Suppressor macrophage treated with lipopolysaccharide for 4 hours (primary cell): ENCODE measurements around the gene PCDHB8.
"Not testable (repeated sequence)": the region's sequence is repeated elsewhere in the genome, so short reads cannot be mapped to it uniquely, and the experiment has no call there.

Experiments
- DNase-seq: peaks from one replicate; pipeline ENCODE4 v3.0.0-alpha.2; 2020

Gene PCDHB8

GRCh38 chr5:141184117-141184855, 6.7 kb downstream of the PCDHB8 start:
- DNase-seq = not testable (repeated sequence)

DNA sequence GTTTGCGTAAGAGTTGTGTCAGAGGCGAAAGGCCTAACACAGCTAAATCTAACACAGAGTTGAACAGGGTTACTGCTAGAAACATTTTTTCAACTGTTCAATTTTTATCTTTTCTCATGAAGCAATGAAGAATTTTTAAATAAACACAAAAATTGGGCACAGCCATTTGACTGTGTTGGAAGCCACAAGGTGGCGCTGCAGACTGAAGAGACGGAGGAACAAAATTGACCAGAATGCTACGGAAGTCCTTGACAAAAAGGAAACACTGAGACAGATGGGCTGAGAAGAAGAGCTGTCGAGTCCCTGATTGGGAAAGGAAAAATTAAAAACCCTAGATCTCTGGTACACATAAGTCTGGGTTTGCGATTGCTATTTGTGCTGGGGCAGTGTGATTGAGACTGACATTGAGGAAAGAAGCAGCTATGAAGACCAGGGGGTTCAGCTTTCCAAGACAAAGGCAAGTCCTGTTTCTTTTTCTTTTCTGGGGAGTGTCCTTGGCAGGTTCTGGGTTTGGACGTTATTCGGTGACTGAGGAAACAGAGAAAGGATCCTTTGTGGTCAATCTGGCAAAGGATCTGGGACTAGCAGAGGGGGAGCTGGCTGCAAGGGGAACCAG, 9.4 kb downstream of the PCDHB8 start, which contains the start of gene PCDHB9:
TSS of gene PCDHB9 (plus strand) at position 265 of the 616 bp plus-strand sequence. CDS start at position 423, 158 bp downstream.
- DNase-seq = no peak

DNA sequence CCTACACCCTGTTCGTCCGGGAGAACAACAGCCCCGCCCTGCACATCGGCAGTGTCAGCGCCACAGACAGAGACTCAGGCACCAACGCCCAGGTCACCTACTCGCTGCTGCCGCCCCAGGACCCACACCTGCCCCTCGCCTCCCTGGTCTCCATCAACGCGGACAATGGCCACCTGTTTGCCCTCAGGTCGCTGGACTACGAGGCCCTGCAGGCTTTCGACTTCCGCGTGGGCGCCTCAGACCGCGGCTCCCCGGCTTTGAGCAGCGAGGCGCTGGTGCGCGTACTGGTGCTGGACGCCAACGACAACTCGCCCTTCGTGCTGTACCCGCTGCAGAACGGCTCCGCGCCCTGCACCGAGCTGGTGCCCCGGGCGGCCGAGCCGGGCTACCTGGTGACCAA, 11.1 kb downstream of the PCDHB8 start:
- not testable (repeated sequence) for DNase-seq

- DNase-seq = not testable (repeated sequence)
These were observed 11.5 kb downstream of the PCDHB8 start for GRCh38 chr5:141189131-141189530.

DNA sequence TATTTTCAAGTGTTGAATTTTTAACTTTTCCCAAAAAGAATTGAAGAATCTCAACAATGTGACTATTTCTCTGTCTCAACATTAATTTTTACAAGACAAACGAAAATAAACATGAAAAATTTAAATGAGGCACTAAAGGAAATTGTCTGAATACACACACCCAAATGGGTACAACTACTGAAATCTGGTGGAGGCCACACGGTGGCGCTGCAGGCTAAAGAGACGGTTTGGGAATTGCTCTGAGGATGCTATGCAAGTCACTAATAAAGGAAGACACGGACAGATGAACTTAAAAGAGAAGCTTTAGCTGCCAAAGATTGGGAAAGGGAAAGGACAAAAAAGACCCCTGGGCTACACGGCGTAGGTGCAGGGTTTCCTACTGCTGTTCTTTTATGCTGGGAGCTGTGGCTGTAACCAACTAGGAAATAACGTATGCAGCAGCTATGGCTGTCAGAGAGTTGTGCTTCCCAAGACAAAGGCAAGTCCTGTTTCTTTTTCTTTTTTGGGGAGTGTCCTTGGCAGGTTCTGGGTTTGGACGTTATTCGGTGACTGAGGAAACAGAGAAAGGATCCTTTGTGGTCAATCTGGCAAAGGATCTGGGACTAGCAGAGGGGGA, 14.6 kb downstream of the PCDHB8 start, which contains the start of gene PCDHB10:
TSS of gene PCDHB10 (plus strand) at position 244 of the 616 bp plus-strand sequence. CDS start at position 444, 200 bp downstream.
- peak; percentile 18 for DNase-seq

DNA sequence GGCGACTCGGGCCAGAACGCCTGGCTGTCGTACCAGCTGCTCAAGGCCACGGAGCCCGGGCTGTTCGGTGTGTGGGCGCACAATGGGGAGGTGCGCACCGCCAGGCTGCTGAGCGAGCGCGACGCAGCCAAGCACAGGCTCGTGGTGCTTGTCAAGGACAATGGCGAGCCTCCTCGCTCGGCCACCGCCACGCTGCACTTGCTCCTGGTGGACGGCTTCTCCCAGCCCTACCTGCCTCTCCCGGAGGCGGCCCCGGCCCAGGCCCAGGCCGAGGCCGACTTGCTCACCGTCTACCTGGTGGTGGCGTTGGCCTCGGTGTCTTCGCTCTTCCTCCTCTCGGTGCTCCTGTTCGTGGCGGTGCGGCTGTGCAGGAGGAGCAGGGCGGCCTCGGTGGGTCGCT, 16.7 kb downstream of the PCDHB8 start:
- DNase-seq = not testable (repeated sequence)

GRCh38 chr5:141196363-141196762, 18.8 kb downstream of the PCDHB8 start:
- no peak for DNase-seq

DNA sequence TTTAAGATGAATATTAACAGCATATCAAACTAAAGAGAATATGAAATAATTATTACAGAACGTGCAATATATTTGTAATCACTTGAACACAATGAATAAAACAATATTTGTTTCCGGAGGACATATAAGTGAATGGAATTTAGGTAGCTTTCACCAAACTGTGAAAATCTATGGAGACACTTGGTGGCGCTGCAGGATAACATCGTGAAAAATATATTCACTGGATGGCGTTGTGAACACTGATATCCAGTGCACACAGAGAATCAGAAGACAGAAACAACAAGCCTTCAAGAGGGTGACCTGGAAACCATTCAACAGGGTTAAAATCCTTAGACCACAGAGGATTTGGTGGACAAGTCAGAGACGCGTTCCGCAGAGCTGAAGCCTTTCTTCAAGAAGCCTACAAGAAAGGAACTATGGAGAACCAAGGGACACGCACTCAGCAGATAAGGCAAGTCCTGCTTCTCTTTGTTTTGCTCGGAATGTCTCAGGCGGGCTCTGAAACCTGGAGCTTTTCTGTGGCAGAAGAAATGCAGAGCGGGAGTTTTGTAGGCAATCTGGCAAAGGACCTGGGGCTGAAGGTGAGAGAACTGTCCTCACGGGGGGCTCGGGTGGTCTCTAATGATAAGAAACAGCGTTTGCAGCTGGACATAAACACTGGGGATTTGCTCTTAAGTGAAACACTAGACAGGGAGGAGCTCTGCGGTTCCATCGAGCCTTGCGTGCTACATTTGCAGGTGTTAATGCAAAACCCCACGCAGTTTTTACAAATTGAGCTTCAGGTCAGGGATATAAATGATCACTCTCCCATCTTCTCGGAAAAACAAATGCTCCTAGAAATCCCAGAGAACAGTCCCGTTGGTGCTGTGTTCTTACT, 22.0 kb downstream of the PCDHB8 start, which contains the start of gene PCDHB11:
TSS of gene PCDHB11 (plus strand) at position 269 of the 877 bp plus-strand sequence. CDS start at position 417, 148 bp downstream.
- DNase-seq = no peak

GRCh38 chr5:141201126-141201525, 23.5 kb downstream of the PCDHB8 start:
- not testable (repeated sequence) for DNase-seq

GRCh38 chr5:141201646-141202045, 24.1 kb downstream of the PCDHB8 start:
- not testable (repeated sequence) for DNase-seq

- no peak for DNase-seq
These were observed 30.9 kb downstream of the PCDHB8 start, which contains the start of gene PCDHB12 for GRCh38 chr5:141208478-141208877. Gene PCDHB12, plus strand, starts transcription at chr5:141208719. Its CDS starts 189 bp downstream, at chr5:141208908.

GRCh38 chr5:141210281-141210680, 32.7 kb downstream of the PCDHB8 start:
- DNase-seq = not testable (repeated sequence)

DNA sequence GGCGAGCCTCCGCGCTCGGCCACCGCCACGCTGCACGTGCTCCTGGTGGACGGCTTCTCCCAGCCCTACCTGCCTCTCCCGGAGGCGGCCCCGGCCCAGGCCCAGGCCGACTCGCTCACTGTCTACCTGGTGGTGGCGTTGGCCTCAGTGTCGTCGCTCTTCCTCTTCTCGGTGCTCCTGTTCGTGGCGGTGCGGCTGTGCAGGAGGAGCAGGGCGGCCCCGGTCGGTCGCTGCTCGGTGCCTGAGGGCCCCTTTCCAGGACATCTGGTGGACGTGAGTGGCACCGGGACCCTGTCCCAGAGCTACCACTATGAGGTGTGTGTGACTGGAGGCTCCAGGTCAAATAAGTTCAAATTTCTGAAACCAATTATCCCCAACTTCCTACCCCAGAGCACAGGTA, 33.3 kb downstream of the PCDHB8 start:
- DNase-seq = not testable (repeated sequence)

- DNase-seq = peak; percentile 3
These were observed 36.2 kb downstream of the PCDHB8 start, which contains the start of gene PCDHB13 for GRCh38 chr5:141213656-141214339. Gene PCDHB13, plus strand, starts transcription at chr5:141213919. Its CDS starts 205 bp downstream, at chr5:141214124.

DNA sequence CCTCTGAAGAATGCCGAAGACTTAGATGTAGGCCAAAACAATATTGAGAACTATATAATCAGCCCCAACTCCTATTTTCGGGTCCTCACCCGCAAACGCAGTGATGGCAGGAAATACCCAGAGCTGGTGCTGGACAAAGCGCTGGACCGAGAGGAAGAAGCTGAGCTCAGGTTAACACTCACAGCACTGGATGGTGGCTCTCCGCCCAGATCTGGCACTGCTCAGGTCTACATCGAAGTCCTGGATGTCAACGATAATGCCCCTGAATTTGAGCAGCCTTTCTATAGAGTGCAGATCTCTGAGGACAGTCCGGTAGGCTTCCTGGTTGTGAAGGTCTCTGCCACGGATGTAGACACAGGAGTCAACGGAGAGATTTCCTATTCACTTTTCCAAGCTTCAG, 37.0 kb downstream of the PCDHB8 start:
- DNase-seq = not testable (repeated sequence)

DNA sequence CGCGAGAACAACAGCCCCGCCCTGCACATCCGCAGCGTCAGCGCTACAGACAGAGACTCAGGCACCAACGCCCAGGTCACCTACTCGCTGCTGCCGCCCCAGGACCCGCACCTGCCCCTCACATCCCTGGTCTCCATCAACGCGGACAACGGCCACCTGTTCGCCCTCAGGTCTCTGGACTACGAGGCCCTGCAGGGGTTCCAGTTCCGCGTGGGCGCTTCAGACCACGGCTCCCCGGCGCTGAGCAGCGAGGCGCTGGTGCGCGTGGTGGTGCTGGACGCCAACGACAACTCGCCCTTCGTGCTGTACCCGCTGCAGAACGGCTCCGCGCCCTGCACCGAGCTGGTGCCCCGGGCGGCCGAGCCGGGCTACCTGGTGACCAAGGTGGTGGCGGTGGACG, 37.9 kb downstream of the PCDHB8 start:
- DNase-seq = not testable (repeated sequence)

- not testable (repeated sequence) for DNase-seq
These were observed 38.4 kb downstream of the PCDHB8 start for GRCh38 chr5:141216035-141216434.

DNA sequence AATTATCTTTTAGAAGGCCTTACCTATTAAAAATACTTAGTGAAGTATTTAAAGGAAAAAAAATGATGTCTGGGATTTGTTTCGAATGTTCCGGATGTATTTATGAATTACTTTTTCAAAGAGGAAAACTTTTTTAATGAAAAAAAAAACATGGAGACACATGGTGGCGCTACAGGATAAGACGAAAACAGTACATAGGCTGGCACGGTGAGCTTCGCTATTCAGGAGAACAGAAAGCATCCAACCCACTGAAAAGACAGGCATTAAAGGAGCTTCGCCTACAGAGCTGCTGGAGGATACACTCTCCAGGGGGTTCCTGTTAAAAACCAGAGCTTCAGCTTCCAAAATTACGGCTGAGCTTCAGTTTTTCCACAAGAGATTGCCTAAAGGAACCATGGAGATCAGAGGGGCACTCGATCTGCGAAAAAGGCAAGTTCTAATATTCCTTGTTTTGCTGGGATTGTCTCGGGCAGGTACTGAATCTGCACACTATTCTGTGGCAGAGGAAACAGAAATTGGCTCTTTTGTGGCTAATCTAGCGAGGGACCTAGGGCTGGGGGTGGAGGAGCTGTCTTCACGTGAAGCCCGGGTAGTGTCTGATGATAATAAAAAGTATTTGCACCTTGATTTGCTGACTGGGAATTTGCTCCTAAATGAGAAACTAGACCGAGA, 45.7 kb downstream of the PCDHB8 start, which contains the start of gene PCDHB14:
TSS of gene PCDHB14 (plus strand) at position 232 of the 672 bp plus-strand sequence. CDS start at position 395, 163 bp downstream.
- no peak for DNase-seq

DNA sequence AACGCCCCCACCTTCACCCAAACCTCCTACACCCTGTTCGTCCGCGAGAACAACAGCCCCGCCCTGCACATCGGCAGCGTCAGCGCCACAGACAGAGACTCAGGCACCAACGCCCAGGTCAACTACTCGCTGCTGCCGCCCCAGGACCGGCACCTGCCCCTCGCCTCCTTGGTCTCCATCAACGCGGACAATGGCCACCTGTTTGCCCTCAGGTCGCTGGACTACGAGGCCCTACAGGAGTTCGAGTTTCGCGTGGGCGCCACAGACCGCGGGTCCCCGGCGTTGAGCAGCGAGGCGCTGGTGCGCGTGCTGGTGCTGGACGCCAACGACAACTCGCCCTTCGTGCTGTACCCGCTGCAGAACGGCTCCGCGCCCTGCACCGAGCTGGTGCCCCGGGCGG, 47.3 kb downstream of the PCDHB8 start:
- not testable (repeated sequence) for DNase-seq

DNA sequence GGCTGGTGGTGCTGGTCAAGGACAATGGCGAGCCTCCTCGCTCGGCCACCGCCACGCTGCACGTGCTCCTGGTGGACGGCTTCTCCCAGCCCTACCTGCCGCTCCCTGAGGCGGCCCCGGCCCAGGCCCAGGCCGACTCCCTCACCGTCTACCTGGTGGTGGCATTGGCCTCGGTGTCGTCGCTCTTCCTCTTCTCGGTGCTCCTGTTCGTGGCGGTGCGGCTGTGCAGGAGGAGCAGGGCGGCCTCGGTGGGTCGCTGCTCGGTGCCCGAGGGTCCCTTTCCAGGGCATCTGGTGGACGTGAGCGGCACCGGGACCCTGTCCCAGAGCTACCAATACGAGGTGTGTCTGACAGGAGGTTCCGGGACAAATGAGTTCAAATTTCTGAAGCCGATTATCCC, 47.8 kb downstream of the PCDHB8 start:
- not testable (repeated sequence) for DNase-seq
